Spleen (tissue), 11 donors: ENCODE measurements around the gene PEAK1. TPM values are rescaled to one million over a fixed set of nuclear protein-coding genes. Genes with fewer than 3 reads are reported as not detected.

Source experiments
- DNase-seq: peaks from one replicate; pipeline ENCODE4 v3.0.0-alpha.2; 2020
- H3K27ac ChIP-seq, 8 donors: fragments of 200-600 bp; sonication (generic) in 7 of 8; 1 replicate in 4 of 8; 2 replicates in 4 of 8; pipeline versions ENCODE4 v1.5.0 to v1.8.0; 2016 to 2021; ENCODE audit warnings: inconsistent platforms in 4 of 8, mild to moderate bottlenecking in 4 of 8, moderate library complexity in 1 of 8
- H3K27me3 ChIP-seq, 7 donors: fragments of 200-600 bp; sonication (generic) in 6 of 7; replicated peaks in 1 of 7; 1 replicate in 4 of 7; 2 replicates in 3 of 7; pipeline versions ENCODE4 v1.5.0 to v1.8.0; 2016 to 2021; ENCODE audit warnings: inconsistent platforms in 3 of 7, mild to moderate bottlenecking in 1 of 7
- H3K36me3 ChIP-seq, 6 donors: fragments of 200-600 bp; sonication (generic) in 5 of 6; 1 replicate in 4 of 6; 2 replicates in 2 of 6; pipeline versions ENCODE4 v1.5.0 to v1.8.0; 2016 to 2021; ENCODE audit warnings: inconsistent platforms in 2 of 6
- H3K4me1 ChIP-seq, 6 donors: fragments of 200-600 bp; sonication (generic) in 5 of 6; 1 replicate in 3 of 6; 2 replicates in 3 of 6; pipeline versions ENCODE4 v1.5.0 to v1.8.0; 2016 to 2021; ENCODE audit warnings: inconsistent platforms in 3 of 6
- H3K4me3 ChIP-seq, 8 donors: fragments of 200-600 bp; sonication (generic) in 7 of 8; 1 replicate in 4 of 8; 2 replicates in 4 of 8; pipeline versions ENCODE4 v1.5.0 to v1.8.0; 2016 to 2021; ENCODE audit warnings: inconsistent platforms in 4 of 8, mild to moderate bottlenecking in 4 of 8, moderate library complexity in 2 of 8
- H3K9me3 ChIP-seq, 8 donors: fragments of 200-600 bp; sonication (generic) in 7 of 8; 1 replicate in 4 of 8; 2 replicates in 4 of 8; pipeline versions ENCODE4 v1.5.0 to v1.8.0; 2016 to 2021; ENCODE audit warnings: inconsistent platforms in 4 of 8
- CTCF ChIP-seq, 11 experiments: fragments of 200-600 bp in 7 of 11; fragments of 450-650 bp in 4 of 11; sonication (generic) in 4 of 11; IDR thresholded peaks in 8 of 11; conservative IDR thresholded peaks in 3 of 11; 1 replicate in 7 of 11; 2 replicates in 4 of 11; pipeline versions ENCODE4 v1.4.0 to v1.8.0; 2016 to 2021; ENCODE audit warnings: antibody characterized with exemption in 11 of 11, inconsistent platforms in 4 of 11, mild to moderate bottlenecking in 1 of 11
- POLR2A ChIP-seq, 3 donors: fragments of 450-650 bp; IDR thresholded peaks; one replicate each; pipeline ENCODE4 v1.5.1; 2017; ENCODE audit warnings: antibody characterized with exemption in 3 of 3, mild to moderate bottlenecking in 1 of 3
- POLR2AphosphoS5 ChIP-seq, 3 donors: sonication (generic); formaldehyde crosslinking; IDR thresholded peaks; one replicate each; pipeline ENCODE4 v1.5.1; 2017; ENCODE audit warnings: antibody characterized with exemption in 3 of 3
- WGBS, 5 donors: extraction: QIAGEN DNeasy Blood & Tissue Kit in 3 of 5; methylation state at CpG; one replicate each; pipeline versions ENCODE4 v1.1.5 to v1.1.7; 2013 to 2018; 5-methylcytosine and 5-hydroxymethylcytosine counted together
- intact Hi-C: fragments of 100-400 bp; cut with DNase I; formaldehyde crosslinking; loops from one replicate; pipeline ENCODE4 v1.15.0; 2023; ENCODE audit warnings: low total_unique reads
- polyA plus RNA-seq, 3 donors: library from polyadenylated mRNA; stranded (reverse); fragments of 200-250 nt; gene quantifications; one replicate each; pipeline ENCODE4 v1.2.1, GENCODE V29; 2013
- total RNA-seq, 7 donors: library from RNA; depleted of rRNA in 3 of 7; stranded (reverse); fragments of >200 nt in 3 of 7; fragmentation: NEBNext Ultra II Directional in 4 of 7; extraction: Animal tissue kit (Norgen Biotek cat#: 25700) in 4 of 7; gene quantifications; one replicate each; pipeline versions ENCODE4 v1.1.0 to v1.2.1, GENCODE V29; 2016 to 2021
- donor health status: healthy with polysubstance abuse.
- donor health status: DM: no; HTN: no; CAD: no; lungs with moderate emphysema.
- donor health status: DM: no; HTN: no; CAD: no.
- donor health status: Bipolar disorder and iron deficiency.
- donor health status: healthy.
- donor health status: DM: no; HTN: no; CAD: no.
- donor health status: DM: yes; HTN: yes; CAD: no.

PEAK1 gene
- total and polyA plus RNA-seq, 10 donors = 5.0 to 415 (median 175) TPM

- no peak overlapping the region for H3K4me3 ChIP-seq
- DNase-seq = no peak
- peaks cover 19 to 82% (median 67%) of the 10 kb centered on the region in 6 donors for H3K4me1 ChIP-seq
- intact Hi-C loops = no loop called here
- H3K27me3 ChIP-seq = no peaks in the 10 kb centered on the region
- WGBS, 5 donors = 55 to 80% (median 68%) methylated on average over 1 of the region's 1 CpG
- peak overlapping the region in 6 of 8 donors; percentile 9 to 39 (median 20) for H3K27ac ChIP-seq
- no peaks in the 10 kb centered on the region for H3K9me3 ChIP-seq
- no peak for TF ChIP-seq POLR2AphosphoS5 (IDR thresholded peaks at IDR 0.05)
- H3K36me3 ChIP-seq = no peaks in the 10 kb centered on the region
These were observed 6.5 kb upstream of the PEAK1 start for GRCh38 chr15:77426377-77426776.

GRCh38 chr15:77425104-77425503 is 5.2 kb upstream of the PEAK1 start:
- H3K27ac ChIP-seq = peak overlapping the region in 5 of 8 donors; percentile 14 to 97 (median 93)
- TF ChIP-seq CTCF (IDR thresholded peaks at IDR 0.05 in 8 of 11, conservative IDR thresholded peaks at IDR 0.05 in 3 of 11) (no peak), POLR2A (IDR thresholded peaks at IDR 0.05) (no peak), POLR2AphosphoS5 (IDR thresholded peaks at IDR 0.05) (no peak)
- H3K4me1 ChIP-seq = peaks cover 21 to 82% (median 62%) of the 10 kb centered on the region in 6 donors
- no peak overlapping the region for H3K4me3 ChIP-seq
- H3K9me3 ChIP-seq = no peaks in the 10 kb centered on the region
- 85 to 95% (median 90%) methylated on average over 3 of the region's 3 CpGs for WGBS, 5 donors
- H3K36me3 ChIP-seq = no peaks in the 10 kb centered on the region
- intact Hi-C loops = loop anchor here (2.0 kb wide), 1 partner anchor 20 kb away; no protein-coding TSS in a partner anchor
- no peak for DNase-seq
- H3K27me3 ChIP-seq = no peaks in the 10 kb centered on the region

GRCh38 chr15:77421370-77421700 is 1.4 kb upstream of the PEAK1 start:
- H3K9me3 ChIP-seq = no peaks in the 10 kb centered on the region
- peak overlapping the region; percentile 69 to 89 (median 78) for H3K4me3 ChIP-seq
- peaks cover 21 to 84% (median 61%) of the 10 kb centered on the region in 6 donors for H3K4me1 ChIP-seq
- 0 to 2% (median 0%) methylated on average over 3 of the region's 3 CpGs for WGBS, 5 donors
- DNase-seq = no peak
- TF ChIP-seq POLR2A (IDR thresholded peaks at IDR 0.05) (no peak), CTCF (IDR thresholded peaks at IDR 0.05 in 8 of 11, conservative IDR thresholded peaks at IDR 0.05 in 3 of 11) (no peak), POLR2AphosphoS5 (IDR thresholded peaks at IDR 0.05) (no peak)
- H3K27ac ChIP-seq = peak overlapping the region; percentile 75 to 97 (median 94)
- no peaks in the 10 kb centered on the region for H3K27me3 ChIP-seq
- intact Hi-C loops = no loop called here
- no peaks in the 10 kb centered on the region for H3K36me3 ChIP-seq

- peaks cover 21 to 84% (median 61%) of the 10 kb centered on the region in 6 donors for H3K4me1 ChIP-seq
- peak within 1 kb of the TSS; percentile 69 to 89 (median 78) for H3K4me3 ChIP-seq
- DNase-seq = peak; percentile 90
- H3K27ac ChIP-seq = peak within 1 kb of the TSS; percentile 86 to 97 (median 94)
- intact Hi-C loops = no loop called here
- TF ChIP-seq CTCF (IDR thresholded peaks at IDR 0.05 in 8 of 11, conservative IDR thresholded peaks at IDR 0.05 in 3 of 11) = no peak
- TF ChIP-seq POLR2AphosphoS5 (IDR thresholded peaks at IDR 0.05) = peak in 2 of 3 donors; percentile 67 to 73
- TF ChIP-seq POLR2A (IDR thresholded peaks at IDR 0.05) = no peak
- H3K36me3 ChIP-seq = no peaks in the 10 kb centered on the region
- no peaks in the 10 kb centered on the region for H3K9me3 ChIP-seq
- no peaks in the 10 kb centered on the region for H3K27me3 ChIP-seq
- WGBS, 5 donors = 0 to 1% (median 0%) methylated on average over 22 to 25 of the region's 25 CpGs
These were observed 886 bp upstream of the PEAK1 start, which contains the start of gene HMG20A for GRCh38 chr15:77420610-77421369. TSS of gene HMG20A (plus strand) at chr15:77420888. CDS start at chr15:77458408, 37,520 bp downstream.
